WTC11 (cell line): ENCODE results near the gene ADAM30.

Experiments used
- CREB1 ChIP-seq: sonication (generic); formaldehyde crosslinking; IDR thresholded peaks from 2 replicates; pipeline ENCODE4 v1.8.0; 2023; ENCODE audit warnings: mild to moderate bottlenecking, missing genetic modification reagents
- CREM ChIP-seq: sonication (generic); formaldehyde crosslinking; IDR thresholded peaks from 2 replicates; pipeline ENCODE4 v1.8.1; 2022; ENCODE audit warnings: mild to moderate bottlenecking, missing genetic modification reagents, moderate library complexity
- CTCF ChIP-seq: fragments of 200-600 bp; IDR thresholded peaks from 2 replicates; pipeline ENCODE4 v1.8.0; 2022; ENCODE audit warnings: antibody characterized with exemption
- ELF4 ChIP-seq: sonication (generic); formaldehyde crosslinking; IDR thresholded peaks from 2 replicates; pipeline ENCODE4 v1.8.1; 2022; ENCODE audit warnings: low read depth, mild to moderate bottlenecking, moderate library complexity, missing genetic modification reagents
- FOXJ3 ChIP-seq: sonication (generic); formaldehyde crosslinking; IDR thresholded peaks from 2 replicates; pipeline ENCODE4 v1.9.0; 2021; ENCODE audit warnings: missing genetic modification reagents, mild to moderate bottlenecking, borderline replicate concordance
- HMGXB4 ChIP-seq: sonication (generic); formaldehyde crosslinking; IDR thresholded peaks from 2 replicates; pipeline ENCODE4 v1.8.1; 2023; ENCODE audit warnings: mild to moderate bottlenecking, moderate library complexity, missing genetic modification reagents
- IRF1 ChIP-seq: sonication (generic); formaldehyde crosslinking; IDR thresholded peaks from 2 replicates; pipeline ENCODE4 v1.8.0; 2023; ENCODE audit warnings: missing genetic modification reagents
- JAZF1 ChIP-seq: fragments of 250-450 bp; sonication (Bioruptor Pico); IDR thresholded peaks from 2 replicates; pipeline ENCODE4 v1.9.0; 2021; ENCODE audit warnings: moderate library complexity, mild to moderate bottlenecking, inconsistent platforms
- JUN ChIP-seq: sonication (generic); formaldehyde crosslinking; IDR thresholded peaks from 2 replicates; pipeline ENCODE4 v1.8.0; 2023; ENCODE audit warnings: mild to moderate bottlenecking, missing genetic modification reagents
- NFE2L1 ChIP-seq: sonication (generic); formaldehyde crosslinking; IDR thresholded peaks from 2 replicates; pipeline ENCODE4 v1.8.1; 2023; ENCODE audit warnings: missing genetic modification reagents
- ZNF138 ChIP-seq: sonication (generic); formaldehyde crosslinking; conservative IDR thresholded peaks from 2 replicates; pipeline ENCODE4 v1.8.1; 2022; ENCODE audit warnings: mild to moderate bottlenecking, moderate library complexity, missing genetic modification reagents
- TF ChIP-seq, protein P1 (sequence below): sonication (generic); formaldehyde crosslinking; conservative IDR thresholded peaks from 2 replicates; pipeline ENCODE4 v1.8.1; 2023; ENCODE audit warnings: mild to moderate bottlenecking, low read depth, missing genetic modification reagents, moderate library complexity
- TF ChIP-seq, protein P2 (sequence below): sonication (generic); formaldehyde crosslinking; IDR thresholded peaks from 2 replicates; pipeline ENCODE4 v1.8.0; 2022; ENCODE audit warnings: mild to moderate bottlenecking, missing genetic modification reagents

DNA sequence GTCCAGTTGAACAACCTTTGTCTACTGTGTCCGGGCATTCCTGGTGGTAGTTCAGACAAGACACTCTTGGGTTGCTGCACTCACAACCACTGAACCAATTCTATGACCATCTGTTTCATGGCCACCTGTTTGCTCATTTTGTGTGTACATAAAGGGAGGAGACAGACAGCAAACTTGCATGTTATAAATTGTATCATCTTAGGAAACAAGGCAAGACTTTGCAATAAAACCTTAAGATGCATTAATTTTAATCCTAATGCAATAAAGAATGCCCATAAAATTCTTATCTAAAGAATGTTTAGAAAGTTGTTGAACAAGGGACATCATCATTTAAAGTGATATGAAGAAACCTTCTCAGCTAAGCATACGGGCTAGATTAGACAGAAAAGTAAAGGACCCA is 34.8 kb downstream of the ADAM30 start:
- TF ChIP-seq CTCF (no peak), CREM (CRISPR knock-in tag) (no peak), HMGXB4 (CRISPR knock-in tag) (no peak), FOXJ3 (CRISPR knock-in tag) (no peak), IRF1 (CRISPR knock-in tag) (no peak), NFE2L1 (CRISPR knock-in tag) (no peak), ZNF138 (no peak), ELF4 (CRISPR knock-in tag) (no peak), JUN (no peak), JAZF1 (CRISPR knock-in tag) (no peak), CREB1 (CRISPR knock-in tag) (no peak)
- TF ChIP-seq, protein P1, sequence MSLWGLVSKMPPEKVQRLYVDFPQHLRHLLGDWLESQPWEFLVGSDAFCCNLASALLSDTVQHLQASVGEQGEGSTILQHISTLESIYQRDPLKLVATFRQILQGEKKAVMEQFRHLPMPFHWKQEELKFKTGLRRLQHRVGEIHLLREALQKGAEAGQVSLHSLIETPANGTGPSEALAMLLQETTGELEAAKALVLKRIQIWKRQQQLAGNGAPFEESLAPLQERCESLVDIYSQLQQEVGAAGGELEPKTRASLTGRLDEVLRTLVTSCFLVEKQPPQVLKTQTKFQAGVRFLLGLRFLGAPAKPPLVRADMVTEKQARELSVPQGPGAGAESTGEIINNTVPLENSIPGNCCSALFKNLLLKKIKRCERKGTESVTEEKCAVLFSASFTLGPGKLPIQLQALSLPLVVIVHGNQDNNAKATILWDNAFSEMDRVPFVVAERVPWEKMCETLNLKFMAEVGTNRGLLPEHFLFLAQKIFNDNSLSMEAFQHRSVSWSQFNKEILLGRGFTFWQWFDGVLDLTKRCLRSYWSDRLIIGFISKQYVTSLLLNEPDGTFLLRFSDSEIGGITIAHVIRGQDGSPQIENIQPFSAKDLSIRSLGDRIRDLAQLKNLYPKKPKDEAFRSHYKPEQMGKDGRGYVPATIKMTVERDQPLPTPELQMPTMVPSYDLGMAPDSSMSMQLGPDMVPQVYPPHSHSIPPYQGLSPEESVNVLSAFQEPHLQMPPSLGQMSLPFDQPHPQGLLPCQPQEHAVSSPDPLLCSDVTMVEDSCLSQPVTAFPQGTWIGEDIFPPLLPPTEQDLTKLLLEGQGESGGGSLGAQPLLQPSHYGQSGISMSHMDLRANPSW (CRISPR knock-in tag) = no peak
- TF ChIP-seq, protein P2, sequence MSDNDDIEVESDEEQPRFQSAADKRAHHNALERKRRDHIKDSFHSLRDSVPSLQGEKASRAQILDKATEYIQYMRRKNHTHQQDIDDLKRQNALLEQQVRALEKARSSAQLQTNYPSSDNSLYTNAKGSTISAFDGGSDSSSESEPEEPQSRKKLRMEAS = no peak
